Measurements from ENCODE around the gene OR51T1. TPM values are rescaled to one million over a fixed set of nuclear protein-coding genes. Genes with fewer than 3 reads are reported as not detected.

OR51T1 gene
- total RNA-seq, 1 donor from 2014 or later, result not detected

- DNase-seq (ENCODE audit: low read depth, low spot score), result no peak
Measured at GRCh38 chr11:4926608-4927007, 44.9 kb downstream of the OR51T1 start.

Other genes with a start within 250 kb of the OR51T1 start
- not detected in 2 replicates for gene OR51D1, start 244.4 kb upstream of the OR51T1 start, total RNA-seq
- not detected in 2 replicates for gene OR51E1, start 237.9 kb upstream of the OR51T1 start, total RNA-seq
- not detected in 2 replicates for gene OR51E2, start 184.0 kb upstream of the OR51T1 start, total RNA-seq
- gene MMP26, start 177.1 kb upstream of the OR51T1 start, total RNA-seq, result not detected in 2 replicates
- gene OR51F1, start 112.0 kb upstream of the OR51T1 start, total RNA-seq, result not detected in 2 replicates
- not detected in 2 replicates for gene OR52R1, start 77.5 kb upstream of the OR51T1 start, total RNA-seq
- not detected in 2 replicates for gene OR51F2, start 60.6 kb upstream of the OR51T1 start, total RNA-seq
- not detected in 2 replicates for gene OR51S1, start 32.7 kb upstream of the OR51T1 start, total RNA-seq
- gene OR51A7, start 21.9 kb downstream of the OR51T1 start, total RNA-seq, result not detected in 2 replicates
- not detected in 2 replicates for gene OR51G2, start 37.5 kb downstream of the OR51T1 start, total RNA-seq
- gene OR51G1, start 42.4 kb downstream of the OR51T1 start, total RNA-seq, result not detected in 2 replicates
- gene OR51A4, start 65.7 kb downstream of the OR51T1 start, total RNA-seq, result not detected in 2 replicates
- gene OR51A2, start 73.8 kb downstream of the OR51T1 start, total RNA-seq, result not detected in 2 replicates
- gene OR51L1, start 113.0 kb downstream of the OR51T1 start, total RNA-seq, result not detected in 2 replicates
- not detected in 2 replicates for gene OR52J3, start 164.6 kb downstream of the OR51T1 start, total RNA-seq
- not detected in 2 replicates for gene OR52E2, start 177.7 kb downstream of the OR51T1 start, total RNA-seq
- gene OR52E1, start 187.7 kb downstream of the OR51T1 start, total RNA-seq, result not detected in 2 replicates